GM08714 (cell line): Measurements from ENCODE around the gene SART3.

Source experiments
- H3K4me3 ChIP-seq: fragments of 200-500 bp; sonication (Bioruptor generic); 2 replicates; pipeline ENCODE4 v1.5.1; 2014; ENCODE audit warnings: mild to moderate bottlenecking, low read length, inconsistent platforms
- ZNF274 ChIP-seq: IDR thresholded peaks from 2 replicates; pipeline ENCODE4 v1.6.1; 2012; ENCODE audit warnings: mild to moderate bottlenecking, low read depth, low read length

The SART3 gene

GRCh38 chr12:108475396-108475795, 85.6 kb downstream of the SART3 start:
- H3K4me3 ChIP-seq, result no peak overlapping the region
- TF ChIP-seq ZNF274, result no peak

- no peak for TF ChIP-seq ZNF274
- no peak overlapping the region for H3K4me3 ChIP-seq
Observed at GRCh38 chr12:108473400-108474055, 87.4 kb downstream of the SART3 start.
